Vagina (tissue), 2 donors: ENCODE data around the gene KIF21A. TPM values are rescaled to one million over a fixed set of nuclear protein-coding genes. Genes with fewer than 3 reads are reported as not detected.
"Not testable (repeated sequence)": the region's sequence is repeated elsewhere in the genome, so short reads cannot be mapped to it uniquely, and the experiment has no call there.

ENCODE experiments used
- DNase-seq, 2 donors: peaks; one replicate each; pipeline ENCODE4 v3.0.0-alpha.2; 2017; ENCODE audit errors: extremely low spot score in 2 of 2
- H3K27ac ChIP-seq: fragments of 200-600 bp; sonication (generic); one replicate; pipeline ENCODE4 v1.5.1; 2019
- H3K27me3 ChIP-seq: fragments of 200-600 bp; sonication (generic); one replicate; pipeline ENCODE4 v1.5.1; 2019
- H3K36me3 ChIP-seq, 2 donors: fragments of 200-600 bp; sonication (generic); one replicate each; pipeline ENCODE4 v1.5.1; 2017 to 2019
- H3K4me1 ChIP-seq: fragments of 200-600 bp; sonication (generic); one replicate; pipeline ENCODE4 v1.5.1; 2019
- H3K4me3 ChIP-seq, 2 donors: fragments of 200-600 bp; sonication (generic); 1 replicate in 1 of 2; 2 replicates in 1 of 2; pipeline ENCODE4 v1.5.1; 2016 to 2019
- H3K9me3 ChIP-seq: fragments of 200-600 bp; sonication (generic); one replicate; pipeline ENCODE4 v1.5.1; 2019
- POLR2A ChIP-seq, 2 donors: fragments of 450-650 bp; IDR thresholded peaks; one replicate each; pipeline ENCODE4 v1.6.1; 2017; ENCODE audit warnings: antibody characterized with exemption in 2 of 2, mild to moderate bottlenecking in 2 of 2, moderate library complexity in 2 of 2
- POLR2AphosphoS5 ChIP-seq, 2 donors: sonication (generic); formaldehyde crosslinking; IDR thresholded peaks; one replicate each; pipeline ENCODE4 v1.9.0; 2017; ENCODE audit warnings: antibody characterized with exemption in 2 of 2, mild to moderate bottlenecking in 2 of 2, low read depth in 1 of 2; ENCODE audit not compliant: insufficient read depth in 1 of 2
- intact Hi-C: fragments of 100-400 bp; cut with DNase I; formaldehyde crosslinking; loops from one replicate; pipeline ENCODE4 v1.15.1; 2023
- total RNA-seq: library from RNA; depleted of rRNA; stranded (reverse); fragments of >200 nt; gene quantifications from one replicate; pipeline ENCODE4 v1.2.3, GENCODE V29; 2016
- TF ChIP-seq, protein P1 (sequence below), 3 experiments: fragments of 450-650 bp in 2 of 3; fragments of 200-600 bp in 1 of 3; sonication (generic) in 1 of 3; IDR thresholded peaks; one replicate each; pipeline ENCODE4 v1.5.1; 2017 to 2019; ENCODE audit warnings: antibody characterized with exemption in 3 of 3, mild to moderate bottlenecking in 2 of 3, moderate library complexity in 2 of 3

KIF21A gene
- total RNA-seq, 1 donor from 2014 or later: 26.3 TPM

DNA sequence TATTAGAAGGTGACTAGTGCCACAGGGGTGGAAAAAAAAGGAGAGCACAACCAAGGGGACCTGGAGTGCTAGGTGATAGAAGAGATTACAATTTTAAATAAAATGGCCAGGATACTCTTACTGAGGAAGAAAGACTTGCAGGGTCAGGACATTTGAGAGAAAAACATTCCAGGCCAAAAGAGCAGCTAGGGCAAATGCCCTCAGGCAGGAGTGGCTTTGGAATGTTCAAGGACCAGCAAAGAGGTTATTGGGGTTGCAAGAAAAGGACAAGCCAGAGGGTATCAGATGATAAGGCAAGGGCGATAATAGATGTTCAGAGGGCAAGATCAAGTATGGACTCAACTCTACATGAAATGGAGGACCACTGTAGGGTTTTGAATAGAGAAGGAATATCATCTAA, 146.4 kb downstream of the KIF21A start:
- no peaks in the 10 kb centered on the region for H3K36me3 ChIP-seq
- no peak overlapping the region for H3K27ac ChIP-seq
- no peak for TF ChIP-seq POLR2AphosphoS5 (IDR thresholded peaks at IDR 0.05; ENCODE audit: insufficient read depth in 1 of 2, low read depth in 1 of 2)
- TF ChIP-seq POLR2A (IDR thresholded peaks at IDR 0.05): no peak
- TF ChIP-seq, protein P1, sequence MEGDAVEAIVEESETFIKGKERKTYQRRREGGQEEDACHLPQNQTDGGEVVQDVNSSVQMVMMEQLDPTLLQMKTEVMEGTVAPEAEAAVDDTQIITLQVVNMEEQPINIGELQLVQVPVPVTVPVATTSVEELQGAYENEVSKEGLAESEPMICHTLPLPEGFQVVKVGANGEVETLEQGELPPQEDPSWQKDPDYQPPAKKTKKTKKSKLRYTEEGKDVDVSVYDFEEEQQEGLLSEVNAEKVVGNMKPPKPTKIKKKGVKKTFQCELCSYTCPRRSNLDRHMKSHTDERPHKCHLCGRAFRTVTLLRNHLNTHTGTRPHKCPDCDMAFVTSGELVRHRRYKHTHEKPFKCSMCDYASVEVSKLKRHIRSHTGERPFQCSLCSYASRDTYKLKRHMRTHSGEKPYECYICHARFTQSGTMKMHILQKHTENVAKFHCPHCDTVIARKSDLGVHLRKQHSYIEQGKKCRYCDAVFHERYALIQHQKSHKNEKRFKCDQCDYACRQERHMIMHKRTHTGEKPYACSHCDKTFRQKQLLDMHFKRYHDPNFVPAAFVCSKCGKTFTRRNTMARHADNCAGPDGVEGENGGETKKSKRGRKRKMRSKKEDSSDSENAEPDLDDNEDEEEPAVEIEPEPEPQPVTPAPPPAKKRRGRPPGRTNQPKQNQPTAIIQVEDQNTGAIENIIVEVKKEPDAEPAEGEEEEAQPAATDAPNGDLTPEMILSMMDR (IDR thresholded peaks at IDR 0.05): no peak
- intact Hi-C loops: no loop called here
- DNase-seq: no peak
- H3K4me3 ChIP-seq: no peak overlapping the region
- no peaks in the 10 kb centered on the region for H3K9me3 ChIP-seq
- H3K4me1 ChIP-seq: no peaks in the 10 kb centered on the region
- H3K27me3 ChIP-seq: no peaks in the 10 kb centered on the region

- intact Hi-C loops, DNase-seq, H3K27ac ChIP-seq, H3K4me3 ChIP-seq, H3K4me1 ChIP-seq, H3K9me3 ChIP-seq, H3K36me3 ChIP-seq, H3K27me3 ChIP-seq: not testable (repeated sequence)
Observed at GRCh38 chr12:39295593-39295992, 147.3 kb downstream of the KIF21A start.

DNA sequence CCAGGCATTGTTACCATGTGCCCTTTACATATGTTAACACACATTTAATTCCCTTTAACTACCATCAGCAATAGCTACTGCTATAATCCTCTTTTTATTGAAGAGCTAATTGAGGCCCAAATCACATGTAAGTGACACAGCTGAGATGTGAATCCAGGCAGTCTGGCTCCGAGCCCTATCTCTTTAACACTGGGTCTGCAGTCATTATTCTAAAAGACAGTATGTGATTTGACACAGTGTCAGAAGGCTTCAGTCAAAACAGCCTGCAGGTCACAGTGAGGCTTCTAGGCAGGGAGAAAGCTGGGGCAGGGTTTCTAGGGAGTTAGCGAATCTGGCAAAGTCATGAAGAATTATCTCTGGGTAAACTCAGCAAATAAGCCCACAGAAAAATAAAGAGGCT, 148.2 kb downstream of the KIF21A start:
- H3K27ac ChIP-seq: no peak overlapping the region
- TF ChIP-seq, protein P1 (IDR thresholded peaks at IDR 0.05): no peak
- TF ChIP-seq POLR2AphosphoS5 (IDR thresholded peaks at IDR 0.05; ENCODE audit: insufficient read depth in 1 of 2, low read depth in 1 of 2): no peak
- TF ChIP-seq POLR2A (IDR thresholded peaks at IDR 0.05): no peak
- no peak overlapping the region for H3K4me3 ChIP-seq
- no peaks in the 10 kb centered on the region for H3K4me1 ChIP-seq
- no peak for DNase-seq
- H3K9me3 ChIP-seq: no peaks in the 10 kb centered on the region
- intact Hi-C loops: no loop called here
- H3K36me3 ChIP-seq: no peaks in the 10 kb centered on the region
- H3K27me3 ChIP-seq: no peaks in the 10 kb centered on the region

DNA sequence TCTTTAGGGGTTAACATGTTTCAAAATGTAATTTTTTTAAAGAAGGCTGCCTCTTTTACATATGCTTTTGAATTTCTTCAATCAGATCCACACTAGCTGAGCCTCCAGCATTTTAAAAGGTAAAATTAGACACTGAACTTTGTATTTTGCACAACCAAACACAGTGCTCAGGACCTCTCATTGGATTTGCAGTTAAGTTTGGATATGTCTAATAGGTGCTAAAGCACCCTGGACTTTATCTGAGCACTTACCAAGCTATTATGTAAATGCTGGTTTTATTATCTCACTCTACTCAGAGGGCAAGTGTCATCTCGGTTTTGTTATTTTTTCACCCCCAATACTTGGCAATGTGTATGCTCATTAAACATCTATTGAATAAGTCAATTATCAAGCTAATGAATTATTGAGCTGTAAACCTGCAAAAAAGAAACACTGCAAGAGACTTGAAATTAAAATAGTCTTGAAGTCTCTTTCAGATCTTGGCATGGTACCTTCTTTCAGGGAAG, 150.7 kb downstream of the KIF21A start:
- Histone ChIP-seq H3K4me1 (no peaks in the 10 kb centered on the region), H3K36me3 (no peaks in the 10 kb centered on the region), H3K27me3 (no peaks in the 10 kb centered on the region), H3K27ac (no peak overlapping the region), H3K4me3 (no peak overlapping the region), H3K9me3 (no peaks in the 10 kb centered on the region)
- intact Hi-C loops: no loop called here
- no peak for TF ChIP-seq POLR2A (IDR thresholded peaks at IDR 0.05)
- no peak for TF ChIP-seq POLR2AphosphoS5 (IDR thresholded peaks at IDR 0.05; ENCODE audit: insufficient read depth in 1 of 2, low read depth in 1 of 2)
- TF ChIP-seq, protein P1 (IDR thresholded peaks at IDR 0.05): no peak
- DNase-seq: no peak

- no peak for DNase-seq
- Histone ChIP-seq H3K4me1 (no peaks in the 10 kb centered on the region), H3K27ac (no peak overlapping the region), H3K9me3 (no peaks in the 10 kb centered on the region), H3K27me3 (no peaks in the 10 kb centered on the region), H3K4me3 (no peak overlapping the region), H3K36me3 (no peaks in the 10 kb centered on the region)
- intact Hi-C loops: no loop called here
- TF ChIP-seq POLR2AphosphoS5 (IDR thresholded peaks at IDR 0.05; ENCODE audit: insufficient read depth in 1 of 2, low read depth in 1 of 2): no peak
- TF ChIP-seq, protein P1 (IDR thresholded peaks at IDR 0.05): no peak
- no peak for TF ChIP-seq POLR2A (IDR thresholded peaks at IDR 0.05)
Observed at GRCh38 chr12:39287817-39288216, 155.1 kb downstream of the KIF21A start.
